Measurements from ENCODE around the gene GSTP1.
"Not testable (repeated sequence)": the region's sequence is repeated elsewhere in the genome, so short reads cannot be mapped to it uniquely, and the experiment has no call there.

The GSTP1 gene

GRCh38 chr11:67551697-67552096 lies 31.9 kb upstream of the GSTP1 start:
- not testable (repeated sequence) for H3K36me3 Mint-ChIP-seq

GRCh38 chr11:67556244-67556643 lies 27.4 kb upstream of the GSTP1 start:
- no peak overlapping the region for H3K27ac Mint-ChIP-seq
- H3K36me3 Mint-ChIP-seq: no peaks in the 10 kb centered on the region
- no peaks in the 10 kb centered on the region for H3K9me3 Mint-ChIP-seq
- no peak overlapping the region for H3K4me3 Mint-ChIP-seq
- no peaks in the 10 kb centered on the region for H3K27me3 Mint-ChIP-seq
- H3K4me1 Mint-ChIP-seq: no peaks in the 10 kb centered on the region

More at GRCh38 chr11:67551697-67552096, 31.9 kb upstream of the GSTP1 start:
- not testable (repeated sequence) for H3K4me1 Mint-ChIP-seq, H3K27ac Mint-ChIP-seq, H3K9me3 Mint-ChIP-seq, H3K27me3 Mint-ChIP-seq, H3K4me3 Mint-ChIP-seq

GRCh38 chr11:67558084-67558772 lies 25.4 kb upstream of the GSTP1 start:
- Mint-ChIP-seq H3K4me3 (no peak overlapping the region), H3K36me3 (no peaks in the 10 kb centered on the region), H3K4me1 (no peaks in the 10 kb centered on the region), H3K9me3 (no peaks in the 10 kb centered on the region), H3K27ac (no peak overlapping the region), H3K27me3 (peaks cover 1% of the 10 kb centered on the region)

GRCh38 chr11:67561971-67562619 lies 21.5 kb upstream of the GSTP1 start:
- Mint-ChIP-seq H3K27ac (no peak overlapping the region), H3K36me3 (no peaks in the 10 kb centered on the region), H3K4me3 (no peak overlapping the region), H3K4me1 (no peaks in the 10 kb centered on the region), H3K27me3 (peaks cover 1% of the 10 kb centered on the region), H3K9me3 (no peaks in the 10 kb centered on the region)

- H3K4me3 Mint-ChIP-seq: no peak overlapping the region
- no peaks in the 10 kb centered on the region for H3K4me1 Mint-ChIP-seq
- H3K27me3 Mint-ChIP-seq: peaks cover 1% of the 10 kb centered on the region
- no peaks in the 10 kb centered on the region for H3K9me3 Mint-ChIP-seq
- H3K36me3 Mint-ChIP-seq: no peaks in the 10 kb centered on the region
- H3K27ac Mint-ChIP-seq: no peak overlapping the region
Measured at GRCh38 chr11:67562963-67563704, 20.5 kb upstream of the GSTP1 start.

GRCh38 chr11:67563705-67564114 lies 19.9 kb upstream of the GSTP1 start:
- H3K4me1 Mint-ChIP-seq, H3K36me3 Mint-ChIP-seq, H3K27ac Mint-ChIP-seq, H3K9me3 Mint-ChIP-seq, H3K27me3 Mint-ChIP-seq, H3K4me3 Mint-ChIP-seq: not testable (repeated sequence)

GRCh38 chr11:67564230-67564629 lies 19.4 kb upstream of the GSTP1 start:
- no peaks in the 10 kb centered on the region for H3K9me3 Mint-ChIP-seq
- no peak overlapping the region for H3K27ac Mint-ChIP-seq
- H3K4me1 Mint-ChIP-seq: no peaks in the 10 kb centered on the region
- no peaks in the 10 kb centered on the region for H3K36me3 Mint-ChIP-seq
- H3K4me3 Mint-ChIP-seq: no peak overlapping the region
- H3K27me3 Mint-ChIP-seq: peaks cover 1% of the 10 kb centered on the region

- no peak overlapping the region for H3K4me3 Mint-ChIP-seq
- H3K36me3 Mint-ChIP-seq: no peaks in the 10 kb centered on the region
- no peak overlapping the region for H3K27ac Mint-ChIP-seq
- H3K27me3 Mint-ChIP-seq: peaks cover 3% of the 10 kb centered on the region
- no peaks in the 10 kb centered on the region for H3K4me1 Mint-ChIP-seq
- H3K9me3 Mint-ChIP-seq: no peaks in the 10 kb centered on the region
Measured at GRCh38 chr11:67571443-67571842, 12.2 kb upstream of the GSTP1 start.

- Mint-ChIP-seq H3K36me3 (no peaks in the 10 kb centered on the region), H3K9me3 (no peaks in the 10 kb centered on the region), H3K4me1 (no peaks in the 10 kb centered on the region), H3K27me3 (peaks cover 3% of the 10 kb centered on the region), H3K4me3 (no peak overlapping the region), H3K27ac (no peak overlapping the region)
Measured at GRCh38 chr11:67572305-67572704, 11.3 kb upstream of the GSTP1 start.

GRCh38 chr11:67572747-67573419 lies 10.7 kb upstream of the GSTP1 start:
- Mint-ChIP-seq H3K4me1 (no peaks in the 10 kb centered on the region), H3K9me3 (no peaks in the 10 kb centered on the region), H3K27me3 (peaks cover 3% of the 10 kb centered on the region), H3K36me3 (no peaks in the 10 kb centered on the region), H3K27ac (no peak overlapping the region), H3K4me3 (no peak overlapping the region)

GRCh38 chr11:67574938-67575337 lies 8.7 kb upstream of the GSTP1 start:
- H3K27me3 Mint-ChIP-seq: peaks cover 3% of the 10 kb centered on the region

GRCh38 chr11:67576735-67577475 lies 6.7 kb upstream of the GSTP1 start:
- H3K36me3 Mint-ChIP-seq: no peaks in the 10 kb centered on the region
- H3K27me3 Mint-ChIP-seq: no peaks in the 10 kb centered on the region
- H3K9me3 Mint-ChIP-seq: no peaks in the 10 kb centered on the region
- no peak overlapping the region for H3K4me3 Mint-ChIP-seq
- H3K27ac Mint-ChIP-seq: no peak overlapping the region
- peaks cover 20% of the 10 kb centered on the region for H3K4me1 Mint-ChIP-seq

More at GRCh38 chr11:67574938-67575337, 8.7 kb upstream of the GSTP1 start:
- Mint-ChIP-seq H3K9me3 (no peaks in the 10 kb centered on the region), H3K36me3 (no peaks in the 10 kb centered on the region), H3K27ac (peak overlapping the region; percentile 14), H3K4me1 (peaks cover 11% of the 10 kb centered on the region), H3K4me3 (no peak overlapping the region)

GRCh38 chr11:67577951-67578350 lies 5.7 kb upstream of the GSTP1 start:
- Mint-ChIP-seq H3K4me3 (no peak overlapping the region), H3K9me3 (no peaks in the 10 kb centered on the region), H3K27me3 (no peaks in the 10 kb centered on the region), H3K4me1 (peaks cover 30% of the 10 kb centered on the region), H3K36me3 (no peaks in the 10 kb centered on the region), H3K27ac (no peak overlapping the region)

GRCh38 chr11:67581469-67581868 lies 2.1 kb upstream of the GSTP1 start:
- H3K27me3 Mint-ChIP-seq: no peaks in the 10 kb centered on the region
- no peak overlapping the region for H3K4me3 Mint-ChIP-seq
- no peak overlapping the region for H3K27ac Mint-ChIP-seq
- peaks cover 5% of the 10 kb centered on the region for H3K36me3 Mint-ChIP-seq
- H3K9me3 Mint-ChIP-seq: no peaks in the 10 kb centered on the region
- peaks cover 49% of the 10 kb centered on the region for H3K4me1 Mint-ChIP-seq

GRCh38 chr11:67582011-67582410 lies 1.6 kb upstream of the GSTP1 start:
- H3K4me1 Mint-ChIP-seq: peaks cover 49% of the 10 kb centered on the region
- no peak overlapping the region for H3K27ac Mint-ChIP-seq
- peaks cover 8% of the 10 kb centered on the region for H3K36me3 Mint-ChIP-seq
- peak overlapping the region; percentile 95 for H3K4me3 Mint-ChIP-seq
- H3K9me3 Mint-ChIP-seq: no peaks in the 10 kb centered on the region
- H3K27me3 Mint-ChIP-seq: no peaks in the 10 kb centered on the region

Data from activated naive CD4-positive, alpha-beta T cell treated with anti-CD3 and anti-CD28 coated beads, Interleukin-2, amount 50 U/mL, for 24 hours (primary cell).